ENCODE data around the gene TP53I11.

TP53I11 gene

DNA sequence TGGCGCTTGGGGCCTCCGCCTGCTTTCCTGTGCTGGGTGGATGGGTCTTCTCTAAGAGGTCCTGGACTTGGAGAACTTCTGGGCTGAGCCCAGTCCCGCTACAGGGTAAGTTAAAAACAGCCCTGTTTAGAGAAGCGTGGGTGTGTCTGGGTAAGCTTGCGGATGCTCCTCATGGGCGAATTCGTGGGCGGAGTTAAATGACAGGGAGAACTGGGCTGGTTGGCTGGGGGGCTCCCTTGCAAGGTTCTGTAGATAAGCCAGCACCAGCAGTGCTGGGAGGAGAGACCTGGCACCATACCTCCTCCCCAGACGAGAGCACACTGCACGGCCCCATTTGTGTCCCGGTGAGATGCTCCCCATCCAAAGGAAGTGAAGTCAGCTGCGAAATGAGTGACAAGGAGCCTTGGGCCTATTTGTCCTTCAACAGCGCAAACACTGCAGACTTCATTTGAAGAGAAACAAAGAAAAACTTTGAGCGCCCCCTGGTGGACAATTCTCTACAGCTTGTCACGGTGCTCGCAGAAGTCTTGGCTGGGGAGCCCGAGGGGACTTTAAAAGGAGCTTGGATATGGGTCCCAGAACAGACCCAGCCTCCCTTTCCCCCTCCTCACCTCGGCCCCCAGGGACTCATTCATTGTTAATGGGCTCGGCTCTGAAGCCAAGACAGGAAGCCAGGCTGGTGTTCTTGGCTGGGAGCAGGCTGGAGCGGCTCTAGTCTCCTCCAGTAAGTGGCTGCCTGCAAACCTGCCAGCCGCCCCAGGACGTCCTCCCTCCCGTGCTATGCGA is 39.5 kb downstream of the TP53I11 start:
- DNase-seq, result peak; percentile 90 to 95

DNA sequence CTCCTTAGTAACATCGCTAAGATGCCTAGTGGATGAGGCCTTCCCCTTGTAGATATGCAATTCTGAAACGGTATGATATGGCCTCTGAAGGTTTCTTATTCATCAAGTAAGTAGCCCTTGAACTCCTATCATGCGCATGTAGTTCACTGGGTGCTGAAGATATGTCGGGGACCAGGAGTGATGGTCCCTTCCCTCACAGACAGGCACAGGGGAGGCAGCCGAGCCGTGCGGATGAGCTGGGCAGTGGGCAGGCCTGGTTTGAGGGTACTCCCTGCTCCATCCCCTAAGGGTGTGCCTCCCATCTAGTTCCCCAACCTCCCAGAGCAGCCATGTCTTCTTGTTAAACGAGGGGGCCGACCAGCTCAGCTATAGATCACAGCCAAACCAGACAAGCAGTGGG is 40.1 kb downstream of the TP53I11 start:
- DNase-seq, result no peak

DNA sequence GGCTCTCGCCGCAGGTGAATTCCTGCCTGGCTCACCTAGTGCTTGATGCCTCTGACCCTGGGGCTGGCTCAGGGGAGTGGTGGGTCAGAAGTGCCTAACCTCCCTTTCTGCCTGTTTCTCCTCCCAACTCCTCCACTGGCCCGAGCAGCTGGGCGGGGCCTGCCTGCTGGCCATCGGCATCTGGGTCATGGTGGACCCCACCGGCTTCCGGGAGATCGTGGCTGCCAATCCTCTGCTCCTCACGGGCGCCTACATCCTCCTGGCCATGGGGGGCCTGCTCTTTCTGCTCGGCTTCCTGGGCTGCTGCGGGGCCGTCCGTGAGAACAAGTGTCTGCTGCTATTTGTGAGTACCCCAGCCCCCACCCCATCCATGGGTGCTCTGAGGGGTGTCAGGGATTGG is 41.1 kb downstream of the TP53I11 start:
- DNase-seq, result no peak

DNA sequence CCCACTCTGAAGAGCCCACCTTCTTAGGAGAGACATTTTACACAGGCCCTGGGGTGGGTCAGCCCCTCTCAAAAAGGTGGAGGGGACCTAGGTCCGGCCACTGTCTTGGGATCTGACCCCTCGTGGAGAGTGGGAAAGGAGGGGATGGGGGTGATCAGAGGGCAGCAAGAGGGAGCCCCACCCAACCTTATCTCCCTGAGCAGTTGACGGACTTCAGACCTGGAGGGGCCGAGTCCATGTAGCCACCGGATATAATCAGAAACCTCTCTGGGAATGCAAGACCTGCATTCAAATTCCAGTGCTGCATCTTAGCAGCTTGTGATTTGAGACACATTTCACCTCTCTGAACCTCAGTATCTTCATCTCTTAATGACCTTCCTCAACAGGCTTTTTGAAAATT is 44.0 kb downstream of the TP53I11 start:
- DNase-seq, result no peak

DNA sequence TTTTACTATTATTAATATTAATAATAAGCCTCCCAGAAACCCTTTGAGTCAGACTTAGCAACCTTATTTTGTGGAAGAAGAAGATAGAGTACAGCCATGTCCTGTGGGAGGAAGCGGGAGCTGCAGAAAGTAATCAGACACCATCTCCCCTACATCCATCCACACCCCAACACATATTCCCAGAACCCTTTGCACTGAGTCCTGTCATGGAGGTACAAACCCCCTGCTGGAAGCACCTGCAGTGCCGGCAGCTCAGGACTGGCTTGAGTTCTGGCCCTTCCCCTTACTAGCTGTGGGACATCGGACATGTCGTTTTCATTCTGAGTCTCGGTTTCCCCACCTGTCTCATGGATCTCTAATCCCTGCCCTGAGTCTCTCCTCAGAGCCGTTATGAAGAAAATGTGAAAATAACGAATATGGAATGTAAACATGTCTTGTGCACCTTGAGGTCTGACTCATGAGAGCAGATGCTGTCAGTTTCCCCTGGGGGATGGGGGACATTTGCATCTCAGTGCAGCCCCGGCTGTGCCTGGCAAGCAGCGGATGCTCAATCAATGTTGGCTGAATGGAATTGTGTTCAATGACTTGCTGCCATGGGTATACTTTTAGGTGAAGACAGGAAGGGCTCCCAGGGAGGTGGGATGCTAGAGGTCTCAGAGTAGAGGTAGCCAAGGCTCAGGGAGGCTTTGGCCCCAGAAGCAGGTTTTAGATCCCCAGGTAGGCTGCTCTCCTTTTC is 45.4 kb downstream of the TP53I11 start:
- no peak for DNase-seq

DNA sequence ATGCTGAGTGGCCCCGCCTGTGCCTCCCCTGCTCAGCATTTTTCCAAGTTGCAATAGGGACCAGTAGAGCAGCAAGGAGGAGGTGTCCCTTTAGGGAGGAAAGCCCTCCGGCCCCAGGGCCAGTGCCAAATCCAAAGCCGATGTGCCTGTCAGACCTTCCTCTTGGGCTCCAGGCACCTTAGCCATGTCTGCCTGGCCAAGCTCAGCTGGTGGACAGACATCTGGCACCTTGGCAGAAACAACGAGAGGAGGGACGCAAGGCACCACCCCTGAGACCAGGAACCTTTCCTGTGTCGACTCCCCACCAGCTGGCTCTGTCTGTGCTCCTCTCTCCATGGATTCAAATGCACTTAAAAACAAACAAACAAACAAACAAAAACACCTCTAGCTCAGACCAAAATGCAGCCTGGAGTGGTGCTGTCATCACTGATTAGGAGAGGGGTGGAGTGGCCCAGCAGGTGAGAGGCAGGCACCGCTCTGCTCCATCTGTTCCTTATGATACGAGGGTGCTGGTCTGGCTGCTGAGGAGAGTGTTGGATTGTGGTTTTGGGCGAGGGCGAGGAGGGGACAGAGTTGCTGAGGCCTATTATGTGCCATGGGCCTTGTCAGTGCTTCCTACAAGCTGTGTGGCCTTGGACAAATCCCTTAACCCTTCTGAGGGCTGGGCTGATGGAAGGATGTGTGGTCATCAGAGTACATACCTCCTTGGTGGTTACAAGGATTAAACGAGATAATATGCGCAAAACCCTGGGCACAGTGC is 46.2 kb downstream of the TP53I11 start:
- DNase-seq, result no peak

DNA sequence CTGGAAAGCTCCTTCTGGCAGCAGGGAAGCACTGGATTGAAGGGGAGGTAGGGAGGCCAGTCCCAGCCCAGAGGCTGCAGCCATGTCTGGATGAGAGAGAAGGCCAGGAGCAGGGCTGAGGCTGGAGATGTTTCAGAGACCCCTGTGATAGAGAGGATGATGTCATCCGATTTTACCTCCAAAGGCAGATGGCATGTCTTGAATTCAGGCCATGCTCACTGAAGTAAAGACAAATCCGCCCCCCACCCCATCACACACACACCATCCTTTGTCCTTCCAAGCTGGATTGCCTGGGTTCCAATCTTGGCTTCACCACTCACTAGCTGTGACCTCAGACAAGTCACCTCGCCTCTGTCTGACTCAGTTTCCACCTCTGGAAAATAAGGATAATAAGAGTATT is 47.2 kb downstream of the TP53I11 start:
- no peak for DNase-seq

DNA sequence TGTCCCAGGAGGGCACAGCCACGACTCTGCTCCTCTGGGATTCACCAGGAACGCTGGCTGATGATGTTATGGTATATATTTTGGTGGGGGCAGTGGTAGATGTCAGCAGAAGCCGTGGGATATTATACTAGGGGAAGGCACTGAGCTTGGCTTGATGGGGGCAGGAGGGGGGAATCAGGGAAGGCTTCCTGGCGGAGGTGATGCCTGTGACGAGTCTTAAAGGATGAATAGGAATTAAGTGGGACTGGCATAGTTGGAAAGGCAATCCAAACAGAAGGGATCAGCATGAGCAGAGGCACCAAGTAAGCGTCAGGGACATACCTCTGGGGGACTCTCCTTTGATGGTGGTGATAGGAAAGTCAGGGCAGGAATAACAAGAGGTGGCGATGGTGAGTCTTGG is 47.6 kb downstream of the TP53I11 start:
- no peak for DNase-seq

DNA sequence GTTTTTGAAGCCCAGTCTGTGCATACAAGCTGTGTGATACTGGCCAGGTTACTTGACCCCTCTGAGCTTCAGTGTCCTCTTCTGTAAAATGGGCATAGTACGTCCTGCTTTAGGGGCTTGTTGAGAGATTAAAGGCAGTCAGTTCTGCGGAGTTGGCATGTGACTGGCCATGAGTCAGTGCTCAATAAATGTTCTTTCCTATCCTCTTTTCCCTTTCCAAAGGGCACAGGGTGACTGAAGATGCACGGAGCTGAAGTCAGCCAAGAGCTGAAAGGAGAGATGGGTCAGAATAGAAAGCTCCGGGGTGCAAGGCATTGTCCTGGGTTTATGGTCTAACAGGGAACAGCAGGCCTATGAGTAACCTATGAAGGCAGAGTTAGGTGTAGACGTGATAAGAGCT is 48.9 kb downstream of the TP53I11 start:
- DNase-seq, result no peak

DNA sequence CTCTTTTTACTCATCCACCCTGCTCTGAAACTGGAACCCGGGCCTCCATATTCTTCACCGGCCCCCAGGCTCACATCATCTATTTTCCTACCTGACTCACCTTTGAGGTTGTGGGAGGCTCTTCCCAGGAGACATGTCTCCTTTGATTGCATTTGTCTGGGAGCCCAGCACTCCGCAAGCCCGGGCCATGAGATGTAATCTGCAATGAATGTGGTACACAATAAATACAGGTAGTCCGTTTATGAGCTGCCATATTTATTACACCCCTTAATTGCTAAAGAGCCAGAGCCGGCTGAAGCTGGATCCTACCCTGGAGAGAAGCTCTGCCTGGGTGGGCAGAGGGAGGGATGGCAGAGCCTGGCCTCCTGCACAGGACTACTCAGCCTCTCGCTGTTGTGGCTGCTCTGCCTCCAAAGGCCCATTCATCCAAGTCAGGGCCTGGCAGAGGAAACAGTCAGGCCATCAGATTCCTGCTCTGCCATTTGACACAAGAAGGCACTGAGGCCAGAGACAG is 49.5 kb downstream of the TP53I11 start:
- no peak for DNase-seq

DNA sequence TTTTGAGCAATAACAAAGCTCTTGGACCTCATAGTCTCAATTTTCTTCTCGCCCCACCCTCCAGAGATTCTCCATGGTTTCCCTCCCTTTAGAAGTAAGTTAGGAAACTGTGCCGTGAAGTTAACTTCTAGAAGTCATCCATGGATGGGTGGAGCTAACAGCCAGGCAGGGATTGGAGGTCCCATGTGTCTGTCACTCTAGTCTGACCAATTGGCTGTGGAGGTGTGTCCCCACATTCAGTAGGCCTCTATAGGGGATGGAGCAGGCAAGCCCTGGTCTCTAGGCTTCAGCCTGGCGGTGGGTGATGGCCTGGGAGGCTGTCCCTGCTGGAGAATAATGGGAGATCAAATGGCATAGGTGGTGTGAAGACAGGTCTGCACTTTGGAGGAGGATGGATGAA is 50.7 kb downstream of the TP53I11 start:
- DNase-seq, result peak; percentile 43 to 53

DNA sequence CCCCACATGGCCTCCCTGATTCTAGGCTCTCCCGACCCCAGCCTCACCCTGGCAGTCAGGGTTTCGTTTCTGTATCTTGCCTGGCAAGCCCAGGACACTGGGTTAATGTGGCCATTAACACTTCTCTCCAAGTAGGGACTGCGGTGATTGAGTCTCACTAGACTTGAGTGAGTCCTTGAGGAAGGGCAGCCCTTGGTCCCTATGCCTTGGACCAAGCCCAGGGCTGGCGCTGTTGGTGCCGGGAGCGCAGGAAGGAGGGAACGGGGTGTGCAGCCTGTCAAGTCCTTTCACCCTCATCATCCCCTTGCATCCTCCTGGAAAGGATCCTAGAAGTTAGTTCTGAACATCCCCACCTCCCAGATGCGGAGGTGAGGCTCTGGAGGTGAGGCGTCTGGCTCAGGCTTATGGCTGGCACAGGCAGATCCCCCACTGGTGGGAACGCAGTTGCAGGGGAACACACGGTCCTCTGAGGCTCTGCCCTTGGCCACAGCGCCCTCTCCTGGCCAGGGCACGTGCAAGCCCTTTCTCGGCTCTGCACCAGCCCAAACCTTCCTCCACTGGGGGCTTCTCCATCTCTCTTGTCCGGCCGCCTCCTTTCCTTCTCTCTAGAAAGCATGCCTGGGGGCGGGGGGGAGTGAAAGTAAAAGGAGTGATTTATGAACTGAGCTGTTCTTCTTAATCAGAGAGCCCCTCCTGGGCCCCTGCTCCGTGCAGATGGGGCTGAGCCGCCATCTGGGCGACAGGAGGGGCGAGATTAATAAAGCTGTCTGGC is 56.7 kb downstream of the TP53I11 start:
- DNase-seq, result peak; percentile 68 to 75

DNA sequence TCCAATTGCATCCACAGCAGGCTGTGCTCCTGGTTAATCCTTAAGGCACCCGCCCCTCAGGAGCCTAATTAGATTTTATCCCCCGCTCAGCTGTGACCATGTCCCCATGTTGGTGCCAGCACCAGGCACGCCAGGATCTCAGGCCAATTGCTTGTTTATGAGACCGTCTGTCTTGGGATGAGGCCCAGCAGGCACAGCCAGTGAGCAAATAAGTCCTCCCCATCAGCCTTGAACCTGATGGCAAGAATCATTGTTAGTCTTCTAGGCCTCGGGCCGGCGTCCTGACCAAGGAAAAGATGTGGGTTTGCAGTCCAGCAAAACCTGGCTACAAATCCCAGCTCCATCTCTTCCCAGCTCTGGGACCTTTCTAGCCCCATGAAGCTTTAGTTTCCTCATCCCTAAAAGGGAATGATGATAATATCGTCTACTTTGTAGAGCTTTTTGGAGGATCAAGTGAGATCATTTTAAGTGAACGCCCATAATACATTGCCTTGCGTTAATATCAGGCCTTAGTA is 57.3 kb downstream of the TP53I11 start:
- no peak for DNase-seq

DNA sequence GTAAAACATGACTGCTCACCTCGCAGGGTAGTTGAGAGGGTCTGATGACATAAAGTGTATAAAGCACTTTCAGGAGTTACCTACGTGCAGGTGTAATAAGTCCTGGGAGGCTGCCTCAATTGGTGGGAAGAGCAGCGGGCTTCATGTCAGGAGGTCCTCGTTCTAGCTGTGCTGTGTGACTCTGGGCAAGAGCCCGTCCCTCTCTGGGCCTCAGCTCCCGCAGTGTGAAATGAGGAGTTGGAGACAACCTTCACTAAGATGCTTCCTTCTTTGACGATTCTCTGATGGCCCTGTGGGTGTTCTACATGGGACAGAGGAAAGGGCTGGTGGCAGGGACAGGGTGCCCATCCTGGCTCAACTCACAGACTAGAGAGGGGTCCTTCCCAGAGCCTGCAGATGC is 57.8 kb downstream of the TP53I11 start:
- DNase-seq, result no peak

DNA sequence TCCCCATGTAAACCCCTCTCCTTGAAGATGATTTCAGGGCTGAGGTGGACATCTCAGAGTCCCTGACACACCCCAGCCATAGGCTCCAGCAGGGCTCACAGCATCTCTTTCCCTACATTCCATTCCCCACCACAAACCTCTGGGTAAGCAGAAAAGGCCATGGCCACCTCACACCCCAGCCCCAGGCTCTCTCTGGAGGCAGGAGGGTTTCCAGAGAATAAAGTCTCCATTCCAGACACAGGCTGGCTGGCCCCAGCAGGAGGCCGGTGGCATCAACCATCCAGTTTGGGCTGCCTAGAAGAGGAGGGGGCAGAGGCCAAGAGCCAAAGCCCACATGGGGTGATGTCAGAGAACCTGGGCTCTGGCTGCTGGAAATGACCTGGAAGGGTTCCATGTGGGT is 61.4 kb downstream of the TP53I11 start:
- no peak for DNase-seq

DNA sequence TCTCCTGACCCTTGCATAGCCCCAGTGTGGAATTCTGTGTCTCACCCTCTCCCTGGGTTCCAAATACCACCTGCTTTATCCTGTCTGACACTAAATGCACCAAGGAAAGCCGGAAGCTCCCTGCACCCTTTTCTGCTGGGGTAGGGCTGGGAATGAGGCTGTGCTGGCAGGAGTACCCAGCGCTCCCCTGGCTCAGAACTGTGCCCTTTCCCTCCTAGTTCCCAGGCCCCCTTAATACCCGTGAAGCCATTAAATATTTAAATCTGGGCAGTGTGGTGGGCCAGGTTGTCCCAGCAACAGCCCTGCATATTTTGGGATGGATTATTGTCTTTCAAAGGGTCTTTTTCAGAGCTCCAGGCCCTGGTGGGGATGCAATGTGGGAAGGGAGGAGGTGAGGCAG is 63.0 kb downstream of the TP53I11 start:
- DNase-seq, result no peak

DNA sequence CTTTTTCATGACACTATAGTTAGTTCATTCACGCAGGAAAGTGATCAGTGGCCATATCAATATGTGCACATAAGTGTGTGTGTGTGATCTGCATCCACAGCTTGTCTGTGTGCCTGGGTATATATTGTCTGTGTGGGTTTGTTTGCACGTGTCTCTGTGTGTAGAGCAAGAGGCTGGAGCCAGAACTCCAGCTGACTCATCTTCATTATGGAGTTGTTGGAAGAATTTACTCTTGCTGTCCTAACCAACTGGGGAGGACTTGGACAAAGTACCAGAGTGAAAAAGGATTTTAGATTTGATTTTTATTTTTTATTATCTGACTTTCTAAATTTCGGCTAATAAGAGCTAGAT is 63.9 kb downstream of the TP53I11 start:
- no peak for DNase-seq

DNA sequence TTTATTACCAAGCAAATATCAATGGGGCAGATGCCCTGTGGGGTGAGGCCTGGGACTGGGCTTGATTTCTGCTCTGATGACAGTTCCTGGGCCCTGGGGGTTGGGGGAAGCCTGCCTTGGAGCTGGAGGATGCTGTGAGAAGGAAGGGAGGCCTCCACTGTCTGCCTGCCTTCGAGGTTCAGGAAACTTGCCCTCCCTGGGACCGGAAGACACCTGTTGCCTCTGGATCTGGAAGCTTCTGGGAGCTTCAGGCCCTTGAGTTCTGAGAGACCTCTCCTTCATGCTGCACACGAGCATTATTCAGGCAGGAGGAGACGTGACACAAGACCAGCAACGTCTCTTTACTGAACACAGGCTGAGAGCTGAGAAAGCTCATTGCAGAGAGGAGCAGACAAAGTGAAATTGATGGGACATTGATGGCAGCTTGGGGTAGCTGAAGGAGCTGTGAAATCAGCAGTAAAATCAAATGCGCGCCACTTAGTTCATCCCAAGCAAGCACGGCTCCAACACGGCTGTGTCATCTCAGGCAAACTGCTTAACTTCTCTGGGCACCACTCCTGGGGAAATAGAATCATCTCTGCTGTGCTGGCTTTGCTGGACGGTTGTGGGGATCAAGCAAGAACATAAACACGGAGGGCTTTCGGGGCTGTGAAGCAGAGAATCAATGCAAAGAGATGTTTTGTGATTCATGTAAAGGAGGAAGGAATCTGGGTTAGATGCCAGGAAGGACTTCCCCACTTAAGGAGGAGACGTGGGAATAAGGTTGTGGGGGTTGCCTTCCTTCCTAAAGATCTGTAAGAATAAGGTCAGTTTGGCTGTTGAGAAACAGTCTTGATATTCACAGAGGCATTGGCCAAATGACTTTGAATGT is 64.5 kb downstream of the TP53I11 start:
- DNase-seq, result no peak

DNA sequence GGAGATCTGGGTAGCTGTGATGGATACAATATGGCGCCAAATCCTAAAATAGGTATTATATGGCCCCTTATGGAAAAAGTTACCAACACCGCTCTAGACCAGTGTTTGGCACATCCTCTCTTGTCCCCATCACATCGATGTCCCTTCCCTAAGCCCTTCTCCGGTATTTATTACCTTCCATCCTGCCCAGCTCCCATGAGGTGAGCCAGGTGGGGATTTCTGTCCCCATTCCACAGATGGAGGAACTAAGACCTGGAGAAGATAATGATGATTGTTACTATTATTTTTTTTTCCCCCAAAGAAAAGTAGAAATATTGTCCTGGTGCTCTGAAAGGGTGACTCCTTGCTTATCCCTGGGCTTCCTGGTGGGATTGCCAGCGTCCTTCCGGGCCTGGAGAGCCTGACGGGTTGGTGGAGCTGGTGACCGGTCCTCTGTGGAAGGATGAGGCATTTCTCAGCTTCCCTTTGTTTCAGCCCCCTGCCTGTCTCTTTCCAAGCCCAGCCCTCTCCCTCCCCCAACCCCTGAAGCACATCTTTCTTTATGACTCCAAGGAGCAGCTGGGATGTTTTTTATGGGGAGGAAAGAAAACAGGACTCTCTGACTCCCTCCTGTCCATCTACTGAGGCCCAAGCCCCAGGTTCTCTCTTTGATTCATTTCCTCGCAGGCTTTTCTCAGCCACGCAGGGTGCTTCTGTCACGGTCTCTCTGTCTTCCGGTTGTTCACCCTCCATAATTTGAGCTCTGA is 65.4 kb downstream of the TP53I11 start:
- no peak for DNase-seq

DNA sequence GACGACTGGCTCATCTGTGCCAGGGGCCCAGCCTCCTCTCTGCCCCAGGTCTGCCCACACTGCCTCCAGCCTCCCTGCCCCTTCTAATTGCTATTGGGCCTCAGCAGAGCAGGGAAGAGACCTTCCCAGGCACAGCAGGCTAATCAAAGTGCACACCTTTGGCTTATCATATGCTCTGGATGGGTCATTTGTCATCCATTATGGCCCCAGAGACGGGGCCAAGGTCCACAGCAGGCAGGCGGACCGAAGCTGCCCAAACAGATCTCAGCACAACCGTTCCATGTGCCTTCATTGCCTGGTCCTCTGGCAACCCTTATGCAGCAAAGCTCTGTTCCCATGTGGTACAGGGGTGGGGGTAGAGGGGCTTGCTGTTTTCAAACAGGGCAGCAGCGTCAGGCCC is 66.6 kb downstream of the TP53I11 start:
- no peak for DNase-seq

DNA sequence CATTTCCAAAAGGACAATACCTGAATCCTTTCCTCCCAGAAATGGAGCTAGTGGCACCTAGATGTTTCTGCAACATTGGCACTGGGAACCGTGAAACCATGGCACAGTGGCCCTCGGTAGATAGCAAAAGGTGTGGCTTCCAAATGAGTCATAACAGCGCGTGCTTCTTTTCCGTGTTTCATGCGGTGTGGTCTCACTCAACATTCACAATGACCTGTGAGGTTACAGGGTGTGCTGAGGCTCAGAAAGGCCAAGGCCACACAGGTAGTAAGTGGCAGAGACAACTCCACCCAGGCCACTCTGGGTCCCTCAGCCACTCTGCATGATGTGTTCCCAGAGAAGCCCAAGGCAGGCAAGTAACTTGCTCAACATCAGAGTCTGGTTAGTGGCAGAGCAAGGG is 67.4 kb downstream of the TP53I11 start:
- DNase-seq, result no peak
